HG03469 (cell line): Measurements from ENCODE around the gene SERGEF.

Source experiments
- ATAC-seq: cut with Tn5 transposase; IDR thresholded peaks from one replicate; pipeline ENCODE4 v1.9.1; 2021; ENCODE audit warnings: mild to moderate bottlenecking, moderate library complexity, moderate number of reproducible peaks; ENCODE audit not compliant: unreplicated experiment

The SERGEF gene

GRCh38 chr11:17760102-17761029 lies 252.5 kb downstream of the SERGEF start:
- no peak for ATAC-seq

- ATAC-seq = no peak
Observed at GRCh38 chr11:17755891-17756290, 257.0 kb downstream of the SERGEF start.

GRCh38 chr11:17753641-17754040 lies 259.2 kb downstream of the SERGEF start:
- ATAC-seq = no peak

GRCh38 chr11:17753153-17753552 lies 259.7 kb downstream of the SERGEF start:
- ATAC-seq = no peak

GRCh38 chr11:17752144-17752543 lies 260.7 kb downstream of the SERGEF start:
- ATAC-seq = no peak

GRCh38 chr11:17751558-17751957 lies 261.3 kb downstream of the SERGEF start:
- no peak for ATAC-seq

- no peak for ATAC-seq
Observed at GRCh38 chr11:17750801-17751165, 262.1 kb downstream of the SERGEF start.

GRCh38 chr11:17750013-17750800 lies 262.6 kb downstream of the SERGEF start:
- no peak for ATAC-seq

- ATAC-seq = no peak
Observed at GRCh38 chr11:17748761-17749721, 263.8 kb downstream of the SERGEF start.

GRCh38 chr11:17748044-17748443 lies 264.8 kb downstream of the SERGEF start:
- ATAC-seq = no peak

GRCh38 chr11:17747131-17747955 lies 265.5 kb downstream of the SERGEF start:
- ATAC-seq = no peak

- no peak for ATAC-seq
Observed at GRCh38 chr11:17746096-17746495, 266.8 kb downstream of the SERGEF start.

GRCh38 chr11:17745023-17745772 lies 267.6 kb downstream of the SERGEF start:
- ATAC-seq = no peak

- ATAC-seq = no peak
Observed at GRCh38 chr11:17744151-17744940, 268.5 kb downstream of the SERGEF start.

GRCh38 chr11:17743808-17744119 lies 269.1 kb downstream of the SERGEF start:
- ATAC-seq = no peak

- ATAC-seq = no peak
Observed at GRCh38 chr11:17743026-17743807, 269.6 kb downstream of the SERGEF start.

GRCh38 chr11:17742019-17742418 lies 270.8 kb downstream of the SERGEF start:
- ATAC-seq = no peak

GRCh38 chr11:17741487-17741886 lies 271.4 kb downstream of the SERGEF start:
- no peak for ATAC-seq
